ENCODE measurements around the gene TTLL7. TPM values are rescaled to one million over a fixed set of nuclear protein-coding genes. Genes with fewer than 3 reads are reported as not detected.

The TTLL7 gene
- total RNA-seq, 4 donors from 2014 or later: 3.0 to 15.1 (median 4.4) TPM

- Histone ChIP-seq H3K9me3 (no peaks in the 10 kb centered on the region), H3K4me1 (no peaks in the 10 kb centered on the region), H3K36me3 (no peaks in the 10 kb centered on the region), H3K27ac (no peak overlapping the region), H3K4me3 (no peak overlapping the region), H3K27me3 (no peaks in the 10 kb centered on the region)
- TF ChIP-seq CTCF (IDR thresholded peaks at IDR 0.05) (no peak), POLR2A (IDR thresholded peaks at IDR 0.05) (no peak)
- intact Hi-C loops (cut with DNase I): no loop called here
- 91 to 93% methylated on average over 2 of the region's 2 CpGs for WGBS, 2 donors
- DNase-seq: no peak
Observed at GRCh38 chr1:84027368-84027767, 28.4 kb upstream of the TTLL7 start.

- TF ChIP-seq CTCF (IDR thresholded peaks at IDR 0.05): no peak
- no peak for TF ChIP-seq POLR2A (IDR thresholded peaks at IDR 0.05)
- H3K27me3 ChIP-seq: no peaks in the 10 kb centered on the region
- H3K36me3 ChIP-seq: no peaks in the 10 kb centered on the region
- intact Hi-C loops (cut with DNase I): no loop called here
- WGBS, 2 donors: 88 to 89% methylated on average over 3 of the region's 3 CpGs
- no peaks in the 10 kb centered on the region for H3K4me1 ChIP-seq
- no peaks in the 10 kb centered on the region for H3K9me3 ChIP-seq
- H3K4me3 ChIP-seq: no peak overlapping the region
- no peak overlapping the region for H3K27ac ChIP-seq
- no peak for DNase-seq
Observed at GRCh38 chr1:84025966-84026365, 27.0 kb upstream of the TTLL7 start.

- H3K27ac ChIP-seq: no peak overlapping the region
- no peaks in the 10 kb centered on the region for H3K27me3 ChIP-seq
- DNase-seq: no peak
- intact Hi-C loops (cut with DNase I): no loop called here
- H3K36me3 ChIP-seq: no peaks in the 10 kb centered on the region
- no peak for TF ChIP-seq CTCF (IDR thresholded peaks at IDR 0.05)
- no peak for TF ChIP-seq POLR2A (IDR thresholded peaks at IDR 0.05)
- 91 to 93% methylated on average over 6 of the region's 6 CpGs for WGBS, 2 donors
- peaks cover 0 to 6% (median 0%) of the 10 kb centered on the region in 3 donors for H3K4me1 ChIP-seq
- H3K9me3 ChIP-seq: no peaks in the 10 kb centered on the region
- H3K4me3 ChIP-seq: no peak overlapping the region
Observed at GRCh38 chr1:84021822-84022221, 22.9 kb upstream of the TTLL7 start.

GRCh38 chr1:84020151-84020550 lies 21.2 kb upstream of the TTLL7 start:
- Histone ChIP-seq H3K27ac (no peak overlapping the region), H3K27me3 (no peaks in the 10 kb centered on the region), H3K36me3 (no peaks in the 10 kb centered on the region), H3K4me1 (peaks cover 0 to 6% (median 0%) of the 10 kb centered on the region in 3 donors), H3K9me3 (no peaks in the 10 kb centered on the region), H3K4me3 (no peak overlapping the region)
- TF ChIP-seq CTCF (IDR thresholded peaks at IDR 0.05) (no peak), POLR2A (IDR thresholded peaks at IDR 0.05) (no peak)
- intact Hi-C loops (cut with DNase I): no loop called here
- no peak for DNase-seq
- WGBS, 2 donors: 13% methylated on average over 3 of the region's 3 CpGs

- Histone ChIP-seq H3K4me1 (peaks cover 0 to 6% (median 0%) of the 10 kb centered on the region in 3 donors), H3K9me3 (no peaks in the 10 kb centered on the region), H3K36me3 (no peaks in the 10 kb centered on the region), H3K27me3 (no peaks in the 10 kb centered on the region), H3K27ac (no peak overlapping the region), H3K4me3 (no peak overlapping the region)
- WGBS, 2 donors: 70 to 71% methylated on average over 1 of the region's 1 CpG
- no peak for DNase-seq
- TF ChIP-seq POLR2A (IDR thresholded peaks at IDR 0.05) (no peak), CTCF (IDR thresholded peaks at IDR 0.05) (no peak)
- intact Hi-C loops (cut with DNase I): no loop called here
Observed at GRCh38 chr1:84019217-84019616, 20.3 kb upstream of the TTLL7 start.

Measured in esophagus squamous epithelium (tissue), 5 donors.